Fibroblast of lung (primary cell): ENCODE measurements around the gene PIGH. TPM values are rescaled to one million over a fixed set of nuclear protein-coding genes. Genes with fewer than 3 reads are reported as not detected.
"Not testable (repeated sequence)": the region's sequence is repeated elsewhere in the genome, so short reads cannot be mapped to it uniquely, and the experiment has no call there.

Experiments used
- DNase-seq, 2 donors: peaks; one replicate each; pipeline versions ENCODE4 v3.0.0 to v3.0.0-alpha.2; 2010; ENCODE audit warnings: low read depth in 2 of 2
- H2AFZ ChIP-seq: 2 replicates; pipeline ENCODE4 v1.5.1; 2012; ENCODE audit warnings: low read length, control low read depth, inconsistent platforms
- H3K27ac ChIP-seq: 2 replicates; pipeline ENCODE4 v1.5.1; 2011; ENCODE audit warnings: low read length, control low read depth; ENCODE audit not compliant: insufficient read depth
- H3K27me3 ChIP-seq: 2 replicates; pipeline ENCODE4 v1.5.1; 2011; ENCODE audit warnings: mild to moderate bottlenecking, low read length; ENCODE audit not compliant: control insufficient read depth, insufficient read depth
- H3K36me3 ChIP-seq: 2 replicates; pipeline ENCODE4 v1.5.1; 2011; ENCODE audit warnings: low read length; ENCODE audit not compliant: control insufficient read depth, insufficient read depth
- H3K4me1 ChIP-seq: 2 replicates; pipeline ENCODE4 v1.5.1; 2011; ENCODE audit warnings: low read length; ENCODE audit not compliant: control insufficient read depth, insufficient read depth; ENCODE audit errors: extremely low read depth
- H3K4me2 ChIP-seq: 2 replicates; pipeline ENCODE4 v1.5.1; 2011; ENCODE audit warnings: low read length, control low read depth; ENCODE audit not compliant: insufficient read depth; ENCODE audit errors: extremely low read depth
- H3K4me3 ChIP-seq, 4 experiments: fragments of 200-600 bp in 1 of 4; sonication (generic) in 1 of 4; replicated peaks in 1 of 4; 2 replicates each; pipeline ENCODE4 v1.5.1; 2011 to 2016; ENCODE audit warnings: low read length in 4 of 4, low read depth in 3 of 4, mild to moderate bottlenecking in 3 of 4, control low read depth in 2 of 4, inconsistent platforms in 1 of 4, mixed read lengths in 1 of 4; ENCODE audit not compliant: insufficient read depth in 1 of 4; ENCODE audit errors: control extremely low read depth in 1 of 4
- H3K79me2 ChIP-seq: 2 replicates; pipeline ENCODE4 v1.5.1; 2012; ENCODE audit warnings: mild to moderate bottlenecking, low read length, inconsistent platforms; ENCODE audit not compliant: control insufficient read depth, insufficient read depth
- H3K9ac ChIP-seq: 2 replicates; pipeline ENCODE4 v1.5.1; 2011; ENCODE audit warnings: mild to moderate bottlenecking, low read length, control low read depth; ENCODE audit not compliant: insufficient read depth
- H3K9me3 ChIP-seq: 2 replicates; pipeline ENCODE4 v1.5.1; 2012; ENCODE audit warnings: low read depth, low read length; ENCODE audit not compliant: control insufficient read depth, insufficient read depth
- H4K20me1 ChIP-seq: 2 replicates; pipeline ENCODE4 v1.5.1; 2011; ENCODE audit warnings: low read length; ENCODE audit not compliant: control insufficient read depth, insufficient read depth; ENCODE audit errors: extremely low read depth
- EZH2 ChIP-seq: IDR thresholded peaks from 2 replicates; pipeline ENCODE4 v1.5.1; 2012; ENCODE audit warnings: low read length, control low read depth, mild to moderate bottlenecking; ENCODE audit errors: missing control alignments
- polyA plus RNA-seq, 2 donors: library from polyadenylated mRNA; depleted of rRNA in 1 of 2; stranded (reverse) in 1 of 2; unstranded in 1 of 2; fragments of >200 nt; gene quantifications; 2 replicates each; pipeline ENCODE4 v1.2.1, GENCODE V29; 2011 to 2012; ENCODE audit warnings: missing spikeins in 1 of 2
- total RNA-seq: library from RNA; depleted of rRNA; stranded (reverse); fragments of >200 nt; gene quantifications from 2 replicates; pipeline ENCODE4 v1.2.1, GENCODE V29; 2014
- TF ChIP-seq, protein P1 (sequence below), 2 donors: IDR thresholded peaks in 1 of 2; conservative IDR thresholded peaks in 1 of 2; 1 replicate in 1 of 2; 2 replicates in 1 of 2; pipeline ENCODE4 v1.5.1; 2011 to 2012; ENCODE audit warnings: low read length in 2 of 2, control low read depth in 1 of 2, inconsistent platforms in 1 of 2, low read depth in 1 of 2, mild to moderate bottlenecking in 1 of 2

Gene PIGH
- total and polyA plus RNA-seq, 2 donors (not counting 1 experiment from before 2014, with no cell fraction given): 12.7 to 15.6 TPM

- TF ChIP-seq EZH2: no peak
- TF ChIP-seq, protein P1, sequence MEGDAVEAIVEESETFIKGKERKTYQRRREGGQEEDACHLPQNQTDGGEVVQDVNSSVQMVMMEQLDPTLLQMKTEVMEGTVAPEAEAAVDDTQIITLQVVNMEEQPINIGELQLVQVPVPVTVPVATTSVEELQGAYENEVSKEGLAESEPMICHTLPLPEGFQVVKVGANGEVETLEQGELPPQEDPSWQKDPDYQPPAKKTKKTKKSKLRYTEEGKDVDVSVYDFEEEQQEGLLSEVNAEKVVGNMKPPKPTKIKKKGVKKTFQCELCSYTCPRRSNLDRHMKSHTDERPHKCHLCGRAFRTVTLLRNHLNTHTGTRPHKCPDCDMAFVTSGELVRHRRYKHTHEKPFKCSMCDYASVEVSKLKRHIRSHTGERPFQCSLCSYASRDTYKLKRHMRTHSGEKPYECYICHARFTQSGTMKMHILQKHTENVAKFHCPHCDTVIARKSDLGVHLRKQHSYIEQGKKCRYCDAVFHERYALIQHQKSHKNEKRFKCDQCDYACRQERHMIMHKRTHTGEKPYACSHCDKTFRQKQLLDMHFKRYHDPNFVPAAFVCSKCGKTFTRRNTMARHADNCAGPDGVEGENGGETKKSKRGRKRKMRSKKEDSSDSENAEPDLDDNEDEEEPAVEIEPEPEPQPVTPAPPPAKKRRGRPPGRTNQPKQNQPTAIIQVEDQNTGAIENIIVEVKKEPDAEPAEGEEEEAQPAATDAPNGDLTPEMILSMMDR (conservative IDR thresholded peaks at IDR 0.05 in 1 of 2, IDR thresholded peaks at IDR 0.05 in 1 of 2; ENCODE audit: low read depth in 1 of 2, low read length in 2 of 2): no peak
- no peak overlapping the region for H2AFZ ChIP-seq
- no peak overlapping the region for H3K27ac ChIP-seq
These were observed 4.7 kb downstream of the PIGH start for GRCh38 chr14:67595392-67595791.

GRCh38 chr14:67593650-67594049 lies 6.4 kb downstream of the PIGH start:
- H3K4me1 ChIP-seq, H3K79me2 ChIP-seq, H2AFZ ChIP-seq, H3K27ac ChIP-seq, H3K9ac ChIP-seq, H3K36me3 ChIP-seq, H3K27me3 ChIP-seq, H3K9me3 ChIP-seq, H4K20me1 ChIP-seq, H3K4me3 ChIP-seq, DNase-seq, H3K4me2 ChIP-seq: not testable (repeated sequence)

More at GRCh38 chr14:67595392-67595791, 4.7 kb downstream of the PIGH start:
- no peak overlapping the region for H3K9ac ChIP-seq
- no peak overlapping the region for H3K4me2 ChIP-seq
- no peaks in the 10 kb centered on the region for H3K36me3 ChIP-seq
- no peaks in the 10 kb centered on the region for H4K20me1 ChIP-seq
- H3K4me3 ChIP-seq: no peak overlapping the region
- no peaks in the 10 kb centered on the region for H3K27me3 ChIP-seq
- H3K79me2 ChIP-seq: no peaks in the 10 kb centered on the region
- H3K4me1 ChIP-seq: no peaks in the 10 kb centered on the region
- DNase-seq: no peak
- H3K9me3 ChIP-seq: no peaks in the 10 kb centered on the region

- Histone ChIP-seq H3K27me3 (no peaks in the 10 kb centered on the region), H3K4me3 (no peak overlapping the region), H3K79me2 (no peaks in the 10 kb centered on the region), H4K20me1 (no peaks in the 10 kb centered on the region), H3K4me1 (no peaks in the 10 kb centered on the region), H3K27ac (no peak overlapping the region), H3K36me3 (no peaks in the 10 kb centered on the region), H3K9me3 (no peaks in the 10 kb centered on the region), H2AFZ (no peak overlapping the region), H3K4me2 (no peak overlapping the region), H3K9ac (no peak overlapping the region)
- TF ChIP-seq, protein P1 (conservative IDR thresholded peaks at IDR 0.05 in 1 of 2, IDR thresholded peaks at IDR 0.05 in 1 of 2; ENCODE audit: low read depth in 1 of 2, low read length in 2 of 2): no peak
- no peak for TF ChIP-seq EZH2
- DNase-seq: no peak
These were observed 10.8 kb downstream of the PIGH start for GRCh38 chr14:67589204-67589770.
